A549 (cell line): ENCODE results near the gene COPE. TPM values are rescaled to one million over a fixed set of nuclear protein-coding genes. Genes with fewer than 3 reads are reported as not detected.

Source experiments
- ATAC-seq, 2 experiments: fragments of 200-7000 bp in 1 of 2; fragments of >200 bp in 1 of 2; cut with Nextera tagmentation in 1 of 2; cut with Tn5 transposase in 1 of 2; 3 replicates each; pipeline versions ENCODE4 v1.8.0 to v1.9.1; 2018 to 2020; ENCODE audit warnings: mild to moderate bottlenecking in 1 of 2, moderate library complexity in 1 of 2
- CTCF ChIA-PET: fragments of 300-600 bp; sonication (Branson Sonifier 250); formaldehyde crosslinking; extraction: SDS; loops from one replicate; lab custom pipeline; 2021; ENCODE audit warnings: antibody characterized with exemption, inconsistent platforms; lab: Yijun Ruan, JAX
- POLR2A ChIA-PET: fragments of 350-600 bp; formaldehyde crosslinking; extraction: SDS; loops from one replicate; lab custom pipeline; 2021; ENCODE audit warnings: antibody characterized with exemption, inconsistent platforms; lab: Yijun Ruan, JAX
- DNase-seq, 2 experiments: peaks; one replicate each; pipeline versions ENCODE4 v3.0.0 to v3.0.0-alpha.2; 2011 to 2016; ENCODE audit warnings: low read depth in 1 of 2, low spot score in 1 of 2
- FAIRE-seq: peaks from 2 replicates; lab custom pipeline; 2011; peaks lifted over from hg19 to GRCh38; lab: Jason Lieb, UNC
- H3K27ac ChIP-seq, 2 experiments: fragments of >200 bp; sonication (Bioruptor Twin); formaldehyde crosslinking; 3 replicates each; pipeline ENCODE4 v1.5.1; 2016 to 2017
- H3K4me1 ChIP-seq: fragments of >200 bp; sonication (Bioruptor Twin); formaldehyde crosslinking; 3 replicates; pipeline ENCODE4 v1.6.1; 2016
- H3K4me2 ChIP-seq: fragments of >200 bp; sonication (Bioruptor Twin); formaldehyde crosslinking; 3 replicates; pipeline ENCODE4 v1.6.1; 2016
- H3K4me3 ChIP-seq: fragments of >200 bp; sonication (Bioruptor Twin); formaldehyde crosslinking; 3 replicates; pipeline ENCODE4 v1.5.1; 2016
- H3K9me3 ChIP-seq: fragments of >200 bp; sonication (Bioruptor Twin); formaldehyde crosslinking; 3 replicates; pipeline ENCODE4 v1.6.1; 2016
- BHLHE40 ChIP-seq: IDR thresholded peaks from 2 replicates; pipeline ENCODE4 v1.6.1; 2012; ENCODE audit warnings: low read depth, low read length, inconsistent platforms
- CBX2 ChIP-seq: fragments of 200-600 bp; sonication (generic); IDR thresholded peaks from 2 replicates; pipeline ENCODE4 v1.6.1; 2016; ENCODE audit warnings: low read depth, mild to moderate bottlenecking, borderline replicate concordance
- CBX8 ChIP-seq: fragments of 200-600 bp; sonication (generic); IDR thresholded peaks from 2 replicates; pipeline ENCODE4 v1.6.1; 2016
- CTCF ChIP-seq: fragments of >200 bp; sonication (Bioruptor Twin); formaldehyde crosslinking; IDR thresholded peaks from 3 replicates; pipeline ENCODE4 v1.5.1; 2016
- E2F6 ChIP-seq: IDR thresholded peaks from 2 replicates; pipeline ENCODE4 v1.6.1; 2012; ENCODE audit warnings: low read depth, borderline replicate concordance
- EHF ChIP-seq: fragments of 250-450 bp; sonication (Bioruptor Pico); IDR thresholded peaks from 2 replicates; pipeline ENCODE4 v1.5.0; 2020; ENCODE audit warnings: mild to moderate bottlenecking
- ELK1 ChIP-seq: fragments of 150-350 bp; IDR thresholded peaks from 2 replicates; pipeline ENCODE4 v1.6.1; 2014; ENCODE audit warnings: low read depth, mild to moderate bottlenecking, low read length
- EP300 ChIP-seq, 2 experiments: fragments of >200 bp; sonication (Bioruptor Twin); formaldehyde crosslinking; IDR thresholded peaks; 2 replicates in 1 of 2; 3 replicates in 1 of 2; pipeline ENCODE4 v1.6.1; 2016 to 2017
- FOSB ChIP-seq: fragments of 250-450 bp; sonication (Bioruptor Pico); IDR thresholded peaks from 2 replicates; pipeline ENCODE4 v1.5.0; 2020; ENCODE audit warnings: mild to moderate bottlenecking, moderate library complexity
- GATA3 ChIP-seq: IDR thresholded peaks from 2 replicates; pipeline ENCODE4 v1.6.1; 2012; ENCODE audit warnings: borderline replicate concordance
- HES2 ChIP-seq: fragments of >200 bp; sonication (Bioruptor Twin); formaldehyde crosslinking; IDR thresholded peaks from 2 replicates; pipeline ENCODE4 v1.6.1; 2016
- HOXA7 ChIP-seq: fragments of 250-450 bp; sonication (Bioruptor Pico); IDR thresholded peaks from 2 replicates; pipeline ENCODE4 v1.5.0; 2020; ENCODE audit warnings: mild to moderate bottlenecking, moderate library complexity
- HOXB13 ChIP-seq: fragments of 250-450 bp; sonication (Bioruptor Pico); IDR thresholded peaks from 2 replicates; pipeline ENCODE4 v1.5.0; 2020; ENCODE audit warnings: low read depth, mild to moderate bottlenecking, moderate library complexity
- HOXB5 ChIP-seq: fragments of 250-450 bp; sonication (Bioruptor Pico); IDR thresholded peaks from 2 replicates; pipeline ENCODE4 v1.5.0; 2020; ENCODE audit warnings: mild to moderate bottlenecking, moderate library complexity
- JUN ChIP-seq, 2 experiments: fragments of >200 bp; sonication (Bioruptor Twin); formaldehyde crosslinking; IDR thresholded peaks; 2 replicates in 1 of 2; 3 replicates in 1 of 2; pipeline ENCODE4 v1.6.1; 2016 to 2017
- JUNB ChIP-seq: fragments of >200 bp; sonication (Bioruptor Twin); formaldehyde crosslinking; IDR thresholded peaks from 2 replicates; pipeline ENCODE4 v1.6.1; 2016
- KDM1A ChIP-seq: fragments of 200-600 bp; sonication (generic); IDR thresholded peaks from 2 replicates; pipeline ENCODE4 v1.6.1; 2016; ENCODE audit warnings: low read depth, mild to moderate bottlenecking
- KDM5A ChIP-seq: fragments of 200-600 bp; sonication (generic); IDR thresholded peaks from 2 replicates; pipeline ENCODE4 v1.6.1; 2016; ENCODE audit warnings: antibody characterized with exemption, mild to moderate bottlenecking
- MAFK ChIP-seq: fragments of 450-650 bp; IDR thresholded peaks from 2 replicates; pipeline ENCODE4 v1.6.1; 2014; ENCODE audit not compliant: partially characterized antibody
- NFE2L2 ChIP-seq: fragments of 150-350 bp; conservative IDR thresholded peaks from 2 replicates; pipeline ENCODE4 v1.6.1; 2014; ENCODE audit warnings: low read length
- NR3C1 ChIP-seq: fragments of >200 bp; sonication (Bioruptor Twin); formaldehyde crosslinking; IDR thresholded peaks from 3 replicates; pipeline ENCODE4 v1.6.1; 2017
- PBX3 ChIP-seq: IDR thresholded peaks from 2 replicates; pipeline ENCODE4 v1.6.1; 2012
- POLR2A ChIP-seq: IDR thresholded peaks from 2 replicates; pipeline ENCODE4 v1.6.1; 2012; ENCODE audit warnings: mild to moderate bottlenecking, low read length
- RAD21 ChIP-seq, 2 experiments: fragments of >200 bp in 1 of 2; sonication (Bioruptor Twin) in 1 of 2; formaldehyde crosslinking in 1 of 2; IDR thresholded peaks in 1 of 2; conservative IDR thresholded peaks in 1 of 2; 2 replicates in 1 of 2; 3 replicates in 1 of 2; pipeline ENCODE4 v1.6.1; 2012 to 2018; ENCODE audit warnings: inconsistent platforms in 1 of 2
- RARB ChIP-seq: fragments of 250-450 bp; sonication (Bioruptor Pico); IDR thresholded peaks from 2 replicates; pipeline ENCODE4 v1.8.0; 2021; ENCODE audit warnings: mild to moderate bottlenecking, moderate library complexity
- RNF2 ChIP-seq: fragments of 200-600 bp; sonication (generic); IDR thresholded peaks from 2 replicates; pipeline ENCODE4 v1.6.1; 2016; ENCODE audit warnings: low read depth, mild to moderate bottlenecking, antibody characterized with exemption, moderate library complexity, borderline replicate concordance
- SREBF2 ChIP-seq: fragments of 450-650 bp; IDR thresholded peaks from 2 replicates; pipeline ENCODE4 v1.6.1; 2014; ENCODE audit warnings: mild to moderate bottlenecking, moderate library complexity
- TFCP2L1 ChIP-seq: fragments of 250-450 bp; sonication (Bioruptor Pico); IDR thresholded peaks from 2 replicates; pipeline ENCODE4 v1.5.0; 2021; ENCODE audit warnings: mild to moderate bottlenecking
- TP53 ChIP-seq: fragments of 250-450 bp; sonication (Bioruptor Pico); IDR thresholded peaks from 2 replicates; pipeline ENCODE4 v1.5.0; 2021; ENCODE audit warnings: mild to moderate bottlenecking, moderate library complexity
- ZSCAN20 ChIP-seq: fragments of 250-450 bp; sonication (Bioruptor Pico); IDR thresholded peaks from 2 replicates; pipeline ENCODE4 v1.8.0; 2022; ENCODE audit warnings: mild to moderate bottlenecking, moderate library complexity
- WGBS: methylation state at CpG from one replicate; pipeline ENCODE4 v1.1.6; 2017; ENCODE audit errors: missing lambda C conversion rate; 5-methylcytosine and 5-hydroxymethylcytosine counted together
- polyA plus RNA-seq, 4 experiments: library from polyadenylated mRNA; depleted of rRNA in 3 of 4; stranded (reverse); fragments of >200 nt; fragmentation: RNase III in 1 of 4; extraction: RNeasy Plus Mini Kit Qiagen cat#74134 plus additional on column Dnase treatment in 1 of 4; gene quantifications; 2 replicates in 3 of 4; 3 replicates in 1 of 4; pipeline ENCODE4 v1.2.3, GENCODE V29; 2011 to 2017

Gene COPE
- polyA plus RNA-seq, 2 of the 4 experiments (the other 2 are of a cell fraction): 94.0 to 114 TPM

GRCh38 chr19:18863843-18864362 lies 55.3 kb downstream of the COPE start:
- no peaks in the 10 kb centered on the region for H3K9me3 ChIP-seq
- FAIRE-seq (no peak), ATAC-seq (0 out of 6 replicates have a peak, but pooled peaks of 1 of the 2 experiments have one; percentile 9), DNase-seq (no peak)
- ChIA-PET CTCF (interaction anchor here (1.1 to 2.6 kb wide), 6 partner anchors 16 to 394 kb away, joined by 3 to 19 read pairs (median 4); no protein-coding TSS in a partner anchor), POLR2A (no interaction called here)
- no peak for TF ChIP-seq EHF (CRISPR knock-in tag)
- TF ChIP-seq CBX2: no peak
- no peak for TF ChIP-seq ZSCAN20 (CRISPR knock-in tag)
- TF ChIP-seq TFCP2L1 (CRISPR knock-in tag): no peak
- no peak for TF ChIP-seq EP300 (IDR thresholded peaks at IDR 0.05)
- TF ChIP-seq JUNB: no peak
- no peak for TF ChIP-seq RAD21 (conservative IDR thresholded peaks at IDR 0.05 in 1 of 2, IDR thresholded peaks at IDR 0.05 in 1 of 2)
- no peak for TF ChIP-seq TP53
- no peak for TF ChIP-seq HES2
- TF ChIP-seq NR3C1: no peak
- TF ChIP-seq SREBF2: no peak
- TF ChIP-seq POLR2A: no peak
- TF ChIP-seq E2F6: no peak
- TF ChIP-seq JUN (IDR thresholded peaks at IDR 0.05): no peak
- TF ChIP-seq GATA3: no peak
- no peak overlapping the region for H3K4me3 ChIP-seq
- H3K27ac ChIP-seq: no peak overlapping the region
- H3K4me2 ChIP-seq: no peak overlapping the region
- no peaks in the 10 kb centered on the region for H3K4me1 ChIP-seq
- WGBS: 53% methylated on average over 9 of the region's 16 CpGs

GRCh38 chr19:18862976-18863842 lies 56.0 kb downstream of the COPE start:
- ChIA-PET POLR2A (no interaction called here), CTCF (interaction anchor here (0.6 to 2.6 kb wide), 9 partner anchors 9 to 394 kb away, joined by 3 to 19 read pairs (median 4); no protein-coding TSS in a partner anchor)
- FAIRE-seq (no peak), ATAC-seq (no peak), DNase-seq (no peak)
- H3K4me3 ChIP-seq: no peak overlapping the region
- 89% methylated on average over 15 of the region's 33 CpGs for WGBS
- TF ChIP-seq SREBF2 (no peak), CBX8 (no peak), BHLHE40 (no peak), FOSB (no peak), CTCF (no peak), GATA3 (no peak), MAFK (no peak), KDM1A (no peak), ELK1 (no peak), HOXB5 (CRISPR knock-in tag) (no peak), PBX3 (no peak), RAD21 (conservative IDR thresholded peaks at IDR 0.05 in 1 of 2, IDR thresholded peaks at IDR 0.05 in 1 of 2) (no peak), RNF2 (no peak), HOXB13 (CRISPR knock-in tag) (no peak), NFE2L2 (no peak), KDM5A (no peak), HOXA7 (no peak), RARB (CRISPR knock-in tag) (no peak), CBX2 (no peak)
- H3K9me3 ChIP-seq: no peaks in the 10 kb centered on the region
- no peak overlapping the region for H3K27ac ChIP-seq
- H3K4me2 ChIP-seq: no peak overlapping the region
- no peaks in the 10 kb centered on the region for H3K4me1 ChIP-seq
